Prostate gland (tissue), 2 donors: ENCODE data around the gene LSMEM2.

Experiments
- POLR2A ChIP-seq: fragments of 450-650 bp; IDR thresholded peaks from one replicate; pipeline ENCODE4 v1.6.1; 2016; ENCODE audit warnings: antibody characterized with exemption, mild to moderate bottlenecking
- POLR2AphosphoS5 ChIP-seq: sonication (generic); formaldehyde crosslinking; IDR thresholded peaks from one replicate; pipeline ENCODE4 v1.6.1; 2017; ENCODE audit warnings: antibody characterized with exemption
- TF ChIP-seq, protein P1 (sequence below), 4 experiments: fragments of 200-600 bp in 2 of 4; fragments of 450-650 bp in 2 of 4; sonication (generic) in 2 of 4; IDR thresholded peaks; 1 replicate in 3 of 4; 2 replicates in 1 of 4; pipeline ENCODE4 v1.5.1; 2016 to 2019; ENCODE audit warnings: antibody characterized with exemption in 4 of 4, mild to moderate bottlenecking in 2 of 4, moderate library complexity in 2 of 4

DNA sequence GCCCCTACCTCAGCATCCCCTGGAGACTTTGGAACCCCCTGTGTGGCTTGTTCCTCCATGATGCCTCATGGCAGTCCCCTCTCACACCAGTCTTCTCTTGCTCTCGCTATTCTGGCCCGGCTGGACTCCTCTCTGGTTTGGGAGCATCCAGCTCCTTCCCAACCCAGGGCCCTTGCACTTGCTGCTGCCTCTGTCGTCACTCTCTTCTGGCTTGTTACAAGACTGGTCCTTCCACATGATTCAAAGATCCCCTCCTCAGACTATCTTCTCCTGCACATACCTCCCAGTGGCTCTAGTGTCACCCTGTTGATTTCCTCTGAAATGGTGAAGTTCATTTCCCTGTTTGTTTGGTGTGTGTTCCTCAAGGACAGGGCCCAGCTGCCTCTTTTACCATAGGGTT is 49.4 kb upstream of the LSMEM2 start:
- TF ChIP-seq POLR2A (no peak), POLR2AphosphoS5 (no peak)
- TF ChIP-seq, protein P1, sequence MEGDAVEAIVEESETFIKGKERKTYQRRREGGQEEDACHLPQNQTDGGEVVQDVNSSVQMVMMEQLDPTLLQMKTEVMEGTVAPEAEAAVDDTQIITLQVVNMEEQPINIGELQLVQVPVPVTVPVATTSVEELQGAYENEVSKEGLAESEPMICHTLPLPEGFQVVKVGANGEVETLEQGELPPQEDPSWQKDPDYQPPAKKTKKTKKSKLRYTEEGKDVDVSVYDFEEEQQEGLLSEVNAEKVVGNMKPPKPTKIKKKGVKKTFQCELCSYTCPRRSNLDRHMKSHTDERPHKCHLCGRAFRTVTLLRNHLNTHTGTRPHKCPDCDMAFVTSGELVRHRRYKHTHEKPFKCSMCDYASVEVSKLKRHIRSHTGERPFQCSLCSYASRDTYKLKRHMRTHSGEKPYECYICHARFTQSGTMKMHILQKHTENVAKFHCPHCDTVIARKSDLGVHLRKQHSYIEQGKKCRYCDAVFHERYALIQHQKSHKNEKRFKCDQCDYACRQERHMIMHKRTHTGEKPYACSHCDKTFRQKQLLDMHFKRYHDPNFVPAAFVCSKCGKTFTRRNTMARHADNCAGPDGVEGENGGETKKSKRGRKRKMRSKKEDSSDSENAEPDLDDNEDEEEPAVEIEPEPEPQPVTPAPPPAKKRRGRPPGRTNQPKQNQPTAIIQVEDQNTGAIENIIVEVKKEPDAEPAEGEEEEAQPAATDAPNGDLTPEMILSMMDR (IDR thresholded peaks at IDR 0.05) = no peak
